ENCODE data around the gene TAAR1.
"Not testable (repeated sequence)": the region's sequence is repeated elsewhere in the genome, so short reads cannot be mapped to it uniquely, and the experiment has no call there.

The TAAR1 gene

DNA sequence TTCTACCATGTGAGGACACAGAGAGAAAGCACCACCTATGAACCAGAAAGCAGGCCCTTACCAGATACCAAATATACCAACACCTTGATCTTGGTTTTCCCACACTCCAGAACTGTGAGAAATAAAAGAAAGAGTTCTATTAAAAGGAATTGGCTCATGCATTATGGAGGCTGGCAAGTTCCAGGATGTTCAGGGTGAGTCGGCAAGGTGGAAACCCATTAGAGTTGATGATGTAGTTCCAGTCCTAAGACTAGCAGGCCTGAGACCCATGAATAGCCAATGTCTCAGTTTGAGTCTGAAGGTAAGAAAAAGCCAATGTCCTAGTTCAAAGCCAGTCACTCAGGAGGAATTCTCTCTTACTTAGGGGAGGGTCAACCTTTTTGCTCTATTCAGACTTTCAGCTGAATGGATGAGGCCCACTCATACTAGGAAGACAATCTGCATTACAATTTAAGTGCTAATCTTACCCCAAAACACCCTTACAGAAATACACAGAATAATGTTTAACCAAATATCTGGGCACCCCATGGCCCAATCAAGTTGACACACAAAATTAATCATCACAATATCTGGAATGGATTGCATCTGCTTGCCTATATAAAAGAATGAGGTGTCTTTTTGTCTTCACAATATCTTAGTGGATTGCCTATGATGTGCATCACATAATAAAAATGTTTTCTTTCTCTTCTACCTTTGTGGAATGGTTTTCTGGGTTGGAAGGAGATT is 5.5 kb upstream of the TAAR1 start:
- Histone ChIP-seq H3K27ac (no peak overlapping the region), H3K4me3 (no peak overlapping the region)

GRCh38 chr6:132663661-132664060 is 4.7 kb upstream of the TAAR1 start:
- Histone ChIP-seq H3K27ac (no peak overlapping the region), H3K4me3 (no peak overlapping the region)

DNA sequence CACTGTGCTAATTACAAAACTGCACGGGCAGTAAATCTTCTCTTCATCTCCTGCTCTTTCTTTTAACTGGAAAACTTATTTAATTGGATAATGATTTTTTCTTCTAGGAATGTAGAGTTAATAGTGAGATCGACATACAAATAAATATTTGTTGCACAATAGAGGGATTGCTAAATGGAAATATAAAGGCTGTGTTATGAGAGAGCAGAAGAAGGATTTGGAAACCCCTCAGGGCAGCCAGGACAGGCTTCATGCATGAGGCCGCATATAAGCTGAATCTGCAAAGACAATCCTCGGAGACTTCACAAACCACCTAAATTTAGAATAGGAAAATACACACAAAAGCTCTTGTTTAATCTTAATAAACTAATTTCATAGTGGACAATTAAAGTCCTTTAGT is 2.9 kb upstream of the TAAR1 start:
- no peak overlapping the region for H3K4me3 ChIP-seq

DNA sequence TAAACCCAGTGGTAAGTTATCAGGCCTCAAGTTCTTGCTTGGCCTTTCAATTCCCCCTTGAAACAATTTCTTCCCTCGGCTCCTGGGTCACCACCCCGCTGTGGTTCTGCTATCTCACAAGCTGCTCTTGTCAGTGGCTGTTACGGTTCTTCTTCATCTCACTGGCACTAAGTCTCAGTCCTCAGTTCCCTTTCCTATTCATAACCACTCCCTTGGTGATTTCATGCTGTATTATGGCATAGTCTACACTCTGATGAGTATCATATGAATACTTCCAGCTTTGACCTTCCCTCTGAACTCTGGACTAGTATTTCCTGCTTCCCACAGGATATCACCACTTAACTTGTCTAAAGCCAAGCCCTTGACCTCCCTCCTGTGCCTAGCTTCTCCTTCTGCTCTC is 7.9 kb downstream of the TAAR1 start:
- Histone ChIP-seq H3K4me3 (no peak overlapping the region), H3K27ac (no peak overlapping the region)

More for the DNA sequence above, 2.9 kb upstream of the TAAR1 start:
- H3K27ac ChIP-seq = no peak overlapping the region

DNA sequence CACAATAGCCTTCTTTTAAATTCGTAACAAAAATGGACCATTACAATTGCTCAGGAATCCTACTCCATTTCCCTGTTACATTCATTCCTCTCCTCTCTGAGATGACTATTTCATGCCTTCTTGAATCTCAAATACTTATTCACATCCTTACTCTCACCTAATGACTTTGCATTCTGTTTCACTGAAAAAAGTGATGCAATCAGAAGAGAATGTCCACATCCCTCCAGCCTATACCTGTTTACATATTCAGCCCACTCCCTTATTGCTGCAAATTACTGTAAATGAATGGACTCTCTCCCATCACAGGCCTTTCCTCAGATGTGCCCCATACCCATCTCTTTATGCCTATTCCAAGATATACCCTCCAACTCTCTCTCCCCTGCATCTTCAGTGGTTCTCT is 8.6 kb downstream of the TAAR1 start:
- H3K27ac ChIP-seq = no peak overlapping the region
- H3K4me3 ChIP-seq = no peak overlapping the region

GRCh38 chr6:132648828-132649227 is 10.2 kb downstream of the TAAR1 start:
- H3K4me3 ChIP-seq = no peak overlapping the region
- no peak overlapping the region for H3K27ac ChIP-seq

DNA sequence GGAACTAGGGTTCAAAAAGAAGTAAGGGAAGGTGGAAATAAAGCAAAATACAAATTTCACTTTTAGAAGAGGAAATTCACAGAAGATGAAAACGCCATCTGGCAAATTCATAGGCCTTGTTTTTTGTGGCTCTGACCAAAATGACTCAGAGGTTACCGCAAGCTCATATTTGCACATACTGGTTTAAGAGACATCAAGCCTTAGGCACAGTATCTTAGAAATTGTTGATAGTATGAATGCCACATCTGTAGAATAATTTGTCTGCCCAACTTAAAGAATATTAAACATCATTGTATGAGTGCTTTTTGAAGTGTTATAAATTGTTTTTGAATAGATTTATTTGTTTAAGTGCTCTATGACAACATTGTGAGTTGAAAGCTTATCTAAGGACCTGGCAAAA is 10.6 kb downstream of the TAAR1 start:
- Histone ChIP-seq H3K27ac (no peak overlapping the region), H3K4me3 (no peak overlapping the region)

GRCh38 chr6:132643547-132643946 is 15.4 kb downstream of the TAAR1 start:
- H3K27ac ChIP-seq = no peak overlapping the region
- H3K4me3 ChIP-seq = no peak overlapping the region

DNA sequence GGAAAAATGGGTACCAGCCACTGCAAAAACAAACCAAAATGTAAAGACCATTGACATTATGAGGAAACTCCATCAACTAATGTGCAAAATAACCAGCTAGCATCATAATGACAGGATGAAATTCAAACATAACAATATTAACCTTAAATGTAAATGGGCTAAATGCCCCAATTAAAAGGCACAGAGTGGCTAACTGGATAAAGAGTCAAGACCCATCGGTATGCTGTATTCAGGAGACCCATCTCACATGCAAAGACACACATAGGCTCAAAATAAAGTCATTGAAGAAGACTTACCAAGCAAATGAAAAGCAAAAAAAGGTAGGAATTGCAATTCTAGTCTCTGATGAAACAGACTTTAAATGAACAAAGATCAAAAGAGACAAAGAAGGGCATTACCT is 21.8 kb downstream of the TAAR1 start:
- H3K27ac ChIP-seq, H3K4me3 ChIP-seq: not testable (repeated sequence)

DNA sequence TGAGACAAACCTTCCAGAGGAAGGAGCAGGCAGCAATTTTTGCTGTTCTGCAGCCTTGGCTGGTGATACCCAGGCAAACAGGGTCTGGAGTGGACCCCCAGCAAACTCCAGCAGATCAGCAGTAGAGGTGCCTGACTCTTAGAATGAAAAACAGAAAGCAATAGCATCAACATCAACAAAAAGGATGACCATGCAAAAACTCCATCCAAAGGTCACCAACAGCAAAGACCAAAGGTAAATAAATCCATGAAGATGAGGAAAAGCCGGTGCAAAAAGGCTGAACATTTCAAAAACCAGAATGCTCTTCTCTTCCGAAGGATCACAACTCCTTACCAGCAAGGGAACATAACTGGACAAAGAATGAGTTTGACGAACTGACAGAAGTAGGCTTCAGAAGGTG is 23.1 kb downstream of the TAAR1 start:
- H3K27ac ChIP-seq, H3K4me3 ChIP-seq: not testable (repeated sequence)

- not testable (repeated sequence) for H3K4me3 ChIP-seq, H3K27ac ChIP-seq
Measured at GRCh38 chr6:132635288-132635687, 23.7 kb downstream of the TAAR1 start.

GRCh38 chr6:132634796-132635195 is 24.2 kb downstream of the TAAR1 start:
- Histone ChIP-seq H3K4me3 (no peak overlapping the region), H3K27ac (no peak overlapping the region)

DNA sequence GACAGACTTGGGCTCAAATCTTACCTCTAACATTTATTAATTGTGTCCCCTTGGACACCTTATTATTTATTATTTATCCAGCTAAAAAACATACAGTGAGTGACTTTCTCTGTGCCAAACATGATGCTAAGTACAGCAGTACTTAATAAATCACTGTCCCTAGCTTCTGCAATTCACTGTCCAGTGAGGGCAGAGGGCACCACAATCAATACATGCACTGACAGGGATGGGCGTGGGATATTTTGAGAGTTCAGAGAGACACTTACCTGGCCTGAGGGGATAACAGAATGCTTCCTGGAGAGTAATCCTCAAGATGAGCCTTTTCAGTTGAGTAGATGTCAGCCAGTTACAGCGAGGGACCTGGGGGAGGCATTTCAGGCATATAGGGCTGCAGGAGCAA is 25.6 kb downstream of the TAAR1 start:
- H3K4me3 ChIP-seq = no peak overlapping the region
- H3K27ac ChIP-seq = no peak overlapping the region

DNA sequence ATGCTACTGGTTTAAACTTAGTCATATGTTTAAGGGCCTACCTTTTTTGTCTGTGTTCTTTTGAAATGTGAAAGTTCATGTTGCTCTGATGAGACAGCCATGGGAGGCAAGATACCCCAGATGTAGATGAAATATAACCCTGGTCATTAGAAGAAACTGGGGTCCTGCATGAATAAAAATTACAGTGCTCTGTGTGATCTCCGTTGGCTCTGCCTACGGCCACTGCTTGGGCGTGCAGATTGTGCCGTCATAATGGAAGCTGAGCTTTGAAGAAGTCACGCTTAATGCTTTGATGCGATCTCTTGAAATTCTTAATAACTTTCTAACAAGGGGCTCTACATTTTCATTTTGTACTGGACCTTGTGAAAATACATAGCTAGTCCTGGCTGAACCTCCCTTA is 34.8 kb downstream of the TAAR1 start, which contains the start of gene TAAR2:
TAAR2 (minus strand) TSS at position 101 of the 400 bp plus-strand sequence; CDS start at position 101, 0 bp downstream.
- Histone ChIP-seq H3K4me3 (no peak within 1 kb of the TSS), H3K27ac (no peak within 1 kb of the TSS)

DNA sequence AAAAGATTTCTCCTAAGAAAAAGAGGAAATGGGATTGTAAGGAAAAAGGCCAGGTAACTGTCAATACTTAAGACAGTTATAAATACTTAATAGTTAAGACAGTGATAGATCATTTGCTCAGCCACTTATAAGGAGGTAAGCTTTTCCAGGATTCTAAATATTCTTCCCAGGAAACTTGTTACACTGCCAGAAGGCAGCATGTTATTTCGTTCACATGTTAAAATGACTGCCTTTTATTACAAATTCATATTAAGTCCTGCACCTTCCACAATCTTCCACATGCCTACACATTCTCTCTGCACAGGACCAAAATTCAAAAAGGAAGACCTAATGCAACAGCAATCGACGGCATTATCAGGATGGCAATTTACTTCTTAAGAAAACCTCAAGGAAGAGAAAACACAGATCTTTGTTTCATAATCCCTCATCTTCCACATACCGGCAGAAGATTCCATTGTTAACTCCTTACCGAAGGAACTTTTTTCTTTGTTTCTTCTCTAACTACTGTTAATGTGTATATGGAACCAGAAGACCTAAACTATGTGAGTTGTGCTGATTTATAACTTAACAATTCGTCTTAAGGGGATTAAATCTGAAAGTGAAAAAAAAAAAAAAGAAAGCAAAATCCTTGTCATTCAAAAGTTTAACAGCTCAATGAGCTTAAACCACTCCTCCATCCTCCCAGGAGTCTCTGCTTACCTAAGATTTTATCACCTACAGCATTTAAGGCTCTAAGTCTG is 35.7 kb downstream of the TAAR1 start:
- H3K27ac ChIP-seq = no peak overlapping the region
- no peak overlapping the region for H3K4me3 ChIP-seq

- H3K27ac ChIP-seq = no peak overlapping the region
- H3K4me3 ChIP-seq = no peak overlapping the region
Measured at GRCh38 chr6:132616677-132617076, 42.3 kb downstream of the TAAR1 start.

GRCh38 chr6:132614554-132614953 is 44.4 kb downstream of the TAAR1 start:
- Histone ChIP-seq H3K27ac (no peak overlapping the region), H3K4me3 (no peak overlapping the region)

GRCh38 chr6:132612449-132613108 is 46.4 kb downstream of the TAAR1 start:
- Histone ChIP-seq H3K27ac (no peak overlapping the region), H3K4me3 (no peak overlapping the region)

GRCh38 chr6:132611616-132612015 is 47.4 kb downstream of the TAAR1 start:
- Histone ChIP-seq H3K27ac (no peak overlapping the region), H3K4me3 (no peak overlapping the region)

DNA sequence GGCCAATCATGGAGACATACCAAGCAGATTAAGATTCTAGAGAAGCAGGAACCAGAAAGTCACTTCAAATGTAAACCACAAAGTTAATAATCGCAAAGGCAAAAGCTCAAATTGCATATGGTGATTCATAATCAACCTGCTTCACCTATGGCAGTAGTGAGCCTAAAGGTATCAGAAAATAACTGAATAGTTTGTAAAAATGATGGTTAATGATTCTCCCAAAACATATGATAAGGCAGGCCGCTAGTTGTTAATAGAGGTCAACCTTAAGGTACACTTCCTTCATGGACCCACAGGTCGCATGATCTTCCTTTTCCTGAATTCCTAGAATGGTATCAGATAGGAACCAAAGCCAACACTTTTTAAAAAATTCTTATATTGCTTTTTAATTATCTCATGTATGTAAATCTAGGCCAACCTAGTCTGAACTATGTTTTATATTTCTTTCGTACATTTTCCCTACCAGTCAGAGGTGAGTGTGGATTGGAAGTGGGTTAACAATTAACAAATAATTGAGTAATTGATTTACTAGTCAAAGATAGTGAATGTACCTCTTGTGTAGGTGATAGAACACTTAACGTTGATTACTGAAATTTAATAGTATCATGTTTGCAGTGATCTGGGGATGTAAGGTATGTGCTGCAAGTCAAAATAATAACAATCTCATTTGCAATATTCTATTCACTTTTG is 51.3 kb downstream of the TAAR1 start:
- no peak overlapping the region for H3K4me3 ChIP-seq
- H3K27ac ChIP-seq = no peak overlapping the region
